GM10266 (cell line): Measurements from ENCODE around the gene C5orf63.

Experiments used
- DNase-seq: peaks from one replicate; pipeline ENCODE4 v3.0.0; 2012; ENCODE audit errors: extremely low spot score
- TF ChIP-seq, protein P1 (sequence below): IDR thresholded peaks from 2 replicates; pipeline ENCODE4 v1.5.1; 2012; ENCODE audit warnings: mild to moderate bottlenecking, low read depth; ENCODE audit not compliant: control insufficient read depth, insufficient read depth; ENCODE audit errors: missing control alignments

The C5orf63 gene

DNA sequence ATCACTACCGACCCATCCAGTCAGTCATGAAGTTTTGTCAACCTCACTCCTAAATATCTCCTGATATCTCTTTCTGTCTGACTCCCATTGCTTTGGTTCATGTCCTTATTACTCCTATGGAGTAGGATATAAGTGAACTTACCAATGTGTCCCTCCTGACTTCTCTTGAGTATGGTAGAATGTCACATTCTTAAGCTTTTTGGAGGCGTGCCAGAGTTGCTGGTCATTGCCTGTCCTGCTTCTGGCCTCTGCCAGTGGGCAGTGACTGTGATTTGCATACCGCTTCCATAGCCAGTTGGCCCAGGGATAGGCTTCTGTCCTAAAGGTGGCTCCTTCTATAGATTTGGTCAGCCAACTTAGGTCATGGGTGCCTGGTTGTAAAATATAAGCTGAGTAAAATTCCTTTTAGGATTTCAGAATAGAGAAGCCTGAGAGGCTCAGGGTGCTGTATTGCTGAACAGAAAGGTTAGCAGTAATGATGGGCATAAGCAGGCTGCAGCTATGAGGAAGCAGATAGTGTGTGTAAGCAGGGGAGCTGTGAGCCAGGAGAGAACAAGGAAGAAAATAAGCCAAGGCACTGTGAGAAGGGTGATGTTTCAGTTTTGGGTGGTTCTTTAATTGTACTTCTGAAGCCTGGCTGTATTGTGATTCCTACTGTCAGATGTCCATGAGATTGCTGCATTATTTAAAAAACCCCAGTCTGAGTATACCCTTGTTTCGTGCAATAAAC lies 26.8 kb downstream of the C5orf63 start:
- TF ChIP-seq, protein P1, sequence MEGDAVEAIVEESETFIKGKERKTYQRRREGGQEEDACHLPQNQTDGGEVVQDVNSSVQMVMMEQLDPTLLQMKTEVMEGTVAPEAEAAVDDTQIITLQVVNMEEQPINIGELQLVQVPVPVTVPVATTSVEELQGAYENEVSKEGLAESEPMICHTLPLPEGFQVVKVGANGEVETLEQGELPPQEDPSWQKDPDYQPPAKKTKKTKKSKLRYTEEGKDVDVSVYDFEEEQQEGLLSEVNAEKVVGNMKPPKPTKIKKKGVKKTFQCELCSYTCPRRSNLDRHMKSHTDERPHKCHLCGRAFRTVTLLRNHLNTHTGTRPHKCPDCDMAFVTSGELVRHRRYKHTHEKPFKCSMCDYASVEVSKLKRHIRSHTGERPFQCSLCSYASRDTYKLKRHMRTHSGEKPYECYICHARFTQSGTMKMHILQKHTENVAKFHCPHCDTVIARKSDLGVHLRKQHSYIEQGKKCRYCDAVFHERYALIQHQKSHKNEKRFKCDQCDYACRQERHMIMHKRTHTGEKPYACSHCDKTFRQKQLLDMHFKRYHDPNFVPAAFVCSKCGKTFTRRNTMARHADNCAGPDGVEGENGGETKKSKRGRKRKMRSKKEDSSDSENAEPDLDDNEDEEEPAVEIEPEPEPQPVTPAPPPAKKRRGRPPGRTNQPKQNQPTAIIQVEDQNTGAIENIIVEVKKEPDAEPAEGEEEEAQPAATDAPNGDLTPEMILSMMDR: no peak

DNA sequence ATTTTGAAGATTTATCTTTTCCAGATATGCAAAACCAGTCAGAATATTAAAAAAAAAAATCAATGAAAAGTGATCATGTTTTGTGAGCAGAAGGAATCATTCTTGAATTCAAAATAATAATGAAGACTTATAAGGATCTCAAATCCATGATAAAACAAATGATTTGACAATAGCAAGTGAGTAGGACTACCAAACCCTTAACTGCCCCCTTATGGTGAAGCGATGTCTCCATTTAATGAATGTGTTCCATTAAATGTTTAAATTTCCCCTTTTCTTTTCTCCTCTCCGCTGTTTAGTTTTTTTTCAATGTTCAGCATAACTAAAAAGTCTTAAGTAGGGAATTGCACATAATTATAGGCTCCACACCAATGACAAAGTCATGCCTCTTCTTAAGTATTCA lies 30.7 kb downstream of the C5orf63 start:
- no peak for DNase-seq

More for the DNA sequence above, 26.8 kb downstream of the C5orf63 start:
- DNase-seq: no peak

GRCh38 chr5:127041571-127041970 lies 31.7 kb downstream of the C5orf63 start:
- DNase-seq: no peak
- TF ChIP-seq, protein P1: no peak

More for the DNA sequence above, 30.7 kb downstream of the C5orf63 start:
- TF ChIP-seq, protein P1: peak; percentile 12

DNA sequence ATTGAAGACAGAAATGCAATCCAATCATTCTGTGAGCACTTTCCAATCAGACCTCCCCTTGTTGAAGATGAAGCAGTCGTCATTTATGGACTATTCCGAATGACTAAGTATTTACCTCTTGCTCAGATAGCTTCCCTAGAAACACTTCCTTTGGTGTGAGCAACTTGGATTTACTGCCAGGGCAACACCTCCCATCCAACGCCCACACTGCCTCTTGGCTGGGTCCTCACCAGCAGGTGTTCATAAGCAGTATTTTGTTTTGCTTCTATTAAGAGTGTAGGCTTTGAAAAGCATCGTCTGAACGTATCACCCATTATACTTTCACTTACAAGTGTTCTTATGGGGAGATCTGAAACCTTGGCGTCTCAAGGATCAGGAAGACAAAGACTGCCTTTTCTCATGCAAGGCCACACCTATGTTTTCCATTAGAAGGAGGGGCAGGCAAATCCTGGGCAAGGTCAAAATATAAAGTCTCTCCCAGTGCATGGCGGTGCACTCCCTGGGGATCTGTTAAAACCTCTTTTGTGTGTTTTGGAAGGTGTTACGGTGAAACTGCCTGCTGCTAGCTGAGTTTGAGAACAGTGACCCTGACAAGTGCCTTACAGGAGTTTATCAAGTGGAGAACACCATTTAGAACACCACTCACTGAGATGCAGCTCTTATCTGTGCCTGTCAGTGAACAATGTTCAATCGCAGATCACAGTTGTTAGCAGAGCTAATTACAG lies 32.3 kb downstream of the C5orf63 start:
- no peak for DNase-seq
- TF ChIP-seq, protein P1: no peak

DNA sequence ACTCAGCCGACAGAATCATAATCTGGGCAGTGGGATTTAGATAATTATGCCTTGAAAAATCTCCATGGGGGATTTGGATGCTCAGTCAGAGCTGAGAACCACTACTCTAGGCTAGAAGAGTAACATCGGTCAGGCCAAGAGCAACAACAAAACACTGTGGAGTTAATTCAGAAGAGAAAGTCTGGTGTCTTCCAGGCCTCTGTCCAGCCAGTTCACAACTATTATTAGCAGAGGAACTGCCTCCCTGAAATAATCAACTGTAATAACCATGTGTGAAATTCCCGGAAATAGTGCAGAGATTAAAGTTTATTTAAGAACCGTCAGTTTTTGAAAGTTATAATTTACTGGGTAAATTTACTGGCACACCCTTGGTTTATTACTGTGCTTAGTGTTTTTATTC lies 34.8 kb downstream of the C5orf63 start:
- TF ChIP-seq, protein P1: no peak
- DNase-seq: no peak

GRCh38 chr5:127031863-127032232 lies 41.5 kb downstream of the C5orf63 start:
- no peak for DNase-seq
- TF ChIP-seq, protein P1: no peak
